ACHN (cell line): ENCODE results near the gene ITIH3.

ENCODE experiments used
- DNase-seq: peaks from one replicate; pipeline ENCODE4 v3.0.0-alpha.2; 2015
- in situ Hi-C: cut with HindIII; loops from 2 replicates; pipeline ENCODE4 v1.10.0; 2017; ENCODE audit warnings: low sequenced_read_pairs, low pct_ligation_motif_present, low pct_unique_long_range_greater_than_20kb

The ITIH3 gene

DNA sequence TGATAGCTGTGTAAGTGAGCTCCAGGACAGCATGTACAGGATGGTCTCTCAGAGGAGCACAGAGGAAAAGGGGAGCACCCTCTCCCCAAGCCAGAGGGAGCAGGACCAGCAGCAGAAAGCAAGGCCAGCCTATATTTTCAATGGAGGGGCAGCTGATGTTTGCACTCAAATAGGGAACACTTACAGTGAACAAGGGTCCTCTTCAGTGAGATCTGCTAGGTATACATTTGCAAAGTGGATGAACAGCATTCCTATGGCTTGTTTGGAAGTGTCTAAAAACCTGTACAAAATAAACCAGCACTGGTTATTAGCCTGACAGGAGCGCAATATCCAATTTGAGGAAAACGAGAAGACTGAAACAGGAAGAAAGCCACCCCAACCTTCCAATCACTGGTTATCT lies 57.8 kb downstream of the ITIH3 start:
- in situ Hi-C loops: no loop called here
- DNase-seq: no peak

DNA sequence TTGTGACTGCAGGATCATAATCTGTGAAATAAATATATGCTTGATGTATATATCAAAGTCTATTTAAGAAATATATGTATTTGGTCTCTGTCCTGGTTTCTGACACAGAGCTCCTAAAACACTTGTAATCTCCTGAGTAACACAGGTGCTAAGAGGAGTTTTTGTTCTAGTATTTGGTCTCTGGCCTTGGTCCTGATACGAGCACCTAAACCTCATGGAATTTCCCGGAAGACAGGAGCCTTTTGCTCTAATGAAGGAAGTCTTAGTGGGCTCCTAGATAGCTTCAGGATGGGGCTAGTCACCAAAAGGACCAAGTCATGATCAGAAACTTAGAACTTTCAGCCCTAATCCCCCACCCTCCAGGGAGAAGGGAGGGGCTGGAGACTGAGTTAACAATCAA lies 59.4 kb downstream of the ITIH3 start:
- DNase-seq: no peak
- in situ Hi-C loops: no loop called here

DNA sequence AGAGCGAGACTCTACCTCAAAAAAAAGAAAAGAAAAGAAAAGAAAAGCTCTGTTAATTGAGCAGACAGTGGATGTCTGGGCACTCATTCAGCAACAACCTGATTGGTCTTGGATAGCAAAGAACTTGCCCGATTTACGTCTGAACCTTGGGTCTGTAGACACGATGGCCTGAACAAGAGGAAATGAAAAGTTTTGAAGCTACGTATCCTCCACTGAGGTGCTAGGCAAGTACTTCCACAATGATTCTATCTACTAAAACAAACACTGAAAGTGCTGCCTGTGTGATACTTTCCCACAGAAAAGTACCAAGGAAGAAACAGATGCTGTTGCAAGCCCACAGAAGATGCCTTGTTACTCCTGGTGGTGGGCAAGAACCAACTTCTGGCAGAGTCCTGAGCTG lies 62.1 kb downstream of the ITIH3 start:
- in situ Hi-C loops: no loop called here
- no peak for DNase-seq

DNA sequence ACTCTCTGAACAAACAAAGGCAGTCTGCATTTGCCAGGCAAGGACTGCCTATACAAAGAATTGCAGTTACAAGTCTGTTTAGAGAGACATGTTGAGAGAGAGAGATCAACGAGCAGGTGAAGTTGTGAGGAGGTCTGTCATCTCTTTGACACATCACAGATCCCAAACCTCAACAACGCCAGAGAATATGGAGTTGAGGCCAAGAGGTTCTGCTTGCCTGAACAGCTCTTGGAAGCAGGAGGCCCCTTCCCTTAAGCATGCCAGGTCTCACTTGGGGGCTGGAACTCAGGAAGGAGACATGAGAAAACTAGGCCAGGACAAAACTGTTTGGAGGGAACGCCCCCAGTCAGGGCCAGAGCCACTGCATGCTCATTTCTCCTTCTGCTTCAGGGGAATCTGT lies 62.5 kb downstream of the ITIH3 start:
- no peak for DNase-seq
- in situ Hi-C loops: no loop called here

DNA sequence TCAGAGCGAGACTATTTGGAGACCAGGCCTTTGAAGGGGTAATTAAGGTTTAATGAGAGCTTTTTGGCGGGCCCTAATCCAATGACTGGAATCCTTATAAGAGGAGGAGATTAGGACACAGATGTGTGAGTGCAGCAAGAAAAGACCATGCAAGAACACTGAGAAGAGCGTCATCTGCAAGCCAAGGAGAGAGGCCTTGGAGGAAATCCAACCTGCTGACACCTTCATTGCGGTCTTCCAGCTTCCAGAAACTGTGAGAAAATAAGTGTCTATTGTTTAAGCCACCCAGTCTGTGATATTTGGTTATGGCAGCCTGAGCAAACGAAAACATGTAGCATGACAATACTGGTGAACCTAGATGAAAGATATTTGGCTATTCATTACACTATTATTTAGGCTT lies 63.3 kb downstream of the ITIH3 start:
- DNase-seq: no peak
- in situ Hi-C loops: no loop called here
